Neural crest cell (in vitro differentiated cells): ENCODE data around the gene ARHGAP18. TPM values are rescaled to one million over a fixed set of nuclear protein-coding genes. Genes with fewer than 3 reads are reported as not detected.

Source experiments
- DNase-seq: peaks from one replicate; pipeline ENCODE4 v3.0.0; 2021; ENCODE audit warnings: low read depth, mixed read lengths, low spot score
- H3K27ac Mint-ChIP-seq: one replicate; pipeline ENCODE4 v1.8.0; 2021; ENCODE audit warnings: mild to moderate bottlenecking, mixed read lengths; ENCODE audit not compliant: unreplicated experiment
- H3K27me3 Mint-ChIP-seq: 2 replicates; pipeline ENCODE4 v1.8.0; 2021; ENCODE audit warnings: low read depth, mild to moderate bottlenecking, mixed read lengths
- H3K36me3 Mint-ChIP-seq: 2 replicates; pipeline ENCODE4 v1.8.0; 2021; ENCODE audit warnings: low read depth, mild to moderate bottlenecking, mixed read lengths
- H3K4me1 Mint-ChIP-seq: 2 replicates; pipeline ENCODE4 v1.8.0; 2021; ENCODE audit warnings: mixed read lengths
- H3K4me3 Mint-ChIP-seq: one replicate; pipeline ENCODE4 v1.8.0; 2021; ENCODE audit warnings: mild to moderate bottlenecking, mixed read lengths
- H3K9me3 Mint-ChIP-seq: 2 replicates; pipeline ENCODE4 v1.8.0; 2021; ENCODE audit warnings: mixed read lengths
- CTCF ChIP-seq: fragments of 200-600 bp; sonication (generic); conservative IDR thresholded peaks from 2 replicates; pipeline ENCODE4 v1.5.0; 2021; ENCODE audit warnings: antibody characterized with exemption, mild to moderate bottlenecking
- total RNA-seq: library from RNA; stranded (reverse); gene quantifications from 2 replicates; pipeline ENCODE4 v1.2.1, GENCODE V29; 2021

The ARHGAP18 gene
- total RNA-seq, 1 donor from 2014 or later, result 3.4 TPM

- Mint-ChIP-seq H3K27me3 (no peaks in the 10 kb centered on the region), H3K4me3 (no peak overlapping the region), H3K9me3 (no peaks in the 10 kb centered on the region), H3K27ac (no peak overlapping the region), H3K36me3 (no peaks in the 10 kb centered on the region), H3K4me1 (no peaks in the 10 kb centered on the region)
- no peak for TF ChIP-seq CTCF
- DNase-seq, result no peak
Measured at GRCh38 chr6:129615496-129615895, 94.5 kb downstream of the ARHGAP18 start.

- Mint-ChIP-seq H3K36me3 (no peaks in the 10 kb centered on the region), H3K4me3 (no peak overlapping the region), H3K4me1 (no peaks in the 10 kb centered on the region), H3K27me3 (no peaks in the 10 kb centered on the region), H3K27ac (no peak overlapping the region), H3K9me3 (no peaks in the 10 kb centered on the region)
- no peak for TF ChIP-seq CTCF
- no peak for DNase-seq
Measured at GRCh38 chr6:129615020-129615419, 95.0 kb downstream of the ARHGAP18 start.

- no peaks in the 10 kb centered on the region for H3K9me3 Mint-ChIP-seq
- H3K27me3 Mint-ChIP-seq, result no peaks in the 10 kb centered on the region
- TF ChIP-seq CTCF, result no peak
- no peak overlapping the region for H3K4me3 Mint-ChIP-seq
- DNase-seq, result no peak
- H3K4me1 Mint-ChIP-seq, result no peaks in the 10 kb centered on the region
- H3K36me3 Mint-ChIP-seq, result no peaks in the 10 kb centered on the region
- H3K27ac Mint-ChIP-seq, result no peak overlapping the region
Measured at GRCh38 chr6:129614464-129614863, 95.5 kb downstream of the ARHGAP18 start.

GRCh38 chr6:129612440-129612839, 97.5 kb downstream of the ARHGAP18 start:
- Mint-ChIP-seq H3K27ac (no peak overlapping the region), H3K36me3 (no peaks in the 10 kb centered on the region), H3K4me3 (no peak overlapping the region), H3K9me3 (no peaks in the 10 kb centered on the region), H3K4me1 (no peaks in the 10 kb centered on the region), H3K27me3 (no peaks in the 10 kb centered on the region)
- TF ChIP-seq CTCF, result no peak
- DNase-seq, result no peak

- no peaks in the 10 kb centered on the region for H3K36me3 Mint-ChIP-seq
- no peak for DNase-seq
- H3K4me1 Mint-ChIP-seq, result no peaks in the 10 kb centered on the region
- TF ChIP-seq CTCF, result no peak
- H3K9me3 Mint-ChIP-seq, result no peaks in the 10 kb centered on the region
- no peak overlapping the region for H3K27ac Mint-ChIP-seq
- H3K4me3 Mint-ChIP-seq, result no peak overlapping the region
- H3K27me3 Mint-ChIP-seq, result no peaks in the 10 kb centered on the region
Measured at GRCh38 chr6:129609635-129610034, 100.3 kb downstream of the ARHGAP18 start.
